ENCODE measurements around the gene ZNF500.

GRCh38 chr16:4701791-4702465 is 65.0 kb downstream of the ZNF500 start:
- TF ChIP-seq CTCF (IDR thresholded peaks at IDR 0.05; ENCODE audit: low read depth, low read length, poor library complexity, severe bottlenecking) (no peak), EZH2phosphoT487 (IDR thresholded peaks at IDR 0.05; ENCODE audit: borderline replicate concordance, low read length) (no peak)

Measured in DOHH2 (cell line).